ENCODE results near the gene HNF4A. TPM values are rescaled to one million over a fixed set of nuclear protein-coding genes. Genes with fewer than 3 reads are reported as not detected.
"Not testable (repeated sequence)": the region's sequence is repeated elsewhere in the genome, so short reads cannot be mapped to it uniquely, and the experiment has no call there.

The HNF4A gene
- polyA plus RNA-seq, 1 donor from 2014 or later: not detected

DNA sequence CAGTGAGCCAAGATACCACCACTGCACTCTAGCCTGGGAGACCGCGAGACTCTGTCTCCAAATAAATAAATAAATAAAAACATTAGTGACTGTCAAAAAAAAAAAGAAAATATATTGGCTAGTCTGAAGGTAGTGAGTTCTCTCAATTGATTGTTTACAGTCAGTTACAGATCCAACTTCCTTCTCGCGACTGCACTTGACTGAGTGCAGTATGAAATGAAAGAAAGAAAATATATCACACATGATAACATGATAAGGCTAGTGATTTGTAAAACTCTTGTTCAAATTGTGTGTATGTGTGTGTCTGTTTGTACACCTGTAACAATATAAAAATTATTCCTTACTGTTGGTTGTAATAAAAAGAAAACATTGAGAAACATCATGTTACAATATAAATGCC lies 10.8 kb upstream of the HNF4A start:
- no peak overlapping the region for H3K4me2 ChIP-seq (ENCODE audit: low read length)
- no peaks in the 10 kb centered on the region for H3K36me3 ChIP-seq (ENCODE audit: insufficient read depth, low read length)
- H3K79me2 ChIP-seq (replicated peaks; ENCODE audit: insufficient read depth, low read length): no peaks in the 10 kb centered on the region
- no peaks in the 10 kb centered on the region for H3K9me3 ChIP-seq (ENCODE audit: low read length)
- TF ChIP-seq RAD21 (conservative IDR thresholded peaks at IDR 0.05) (no peak), POLR2AphosphoS5 (IDR thresholded peaks at IDR 0.05) (no peak), EP300 (conservative IDR thresholded peaks at IDR 0.05; ENCODE audit: poor library complexity, severe bottlenecking) (no peak), MXI1 (conservative IDR thresholded peaks at IDR 0.05; ENCODE audit: poor library complexity, severe bottlenecking) (no peak), SMC3 (conservative IDR thresholded peaks at IDR 0.05; ENCODE audit: poor library complexity) (no peak), EZH2 (IDR thresholded peaks at IDR 0.05; ENCODE audit: borderline replicate concordance, insufficient read depth, low read length, poor library complexity, severe bottlenecking) (no peak), TAF1 (IDR thresholded peaks at IDR 0.05; ENCODE audit: low read depth) (no peak)
- TF ChIP-seq, protein P1, sequence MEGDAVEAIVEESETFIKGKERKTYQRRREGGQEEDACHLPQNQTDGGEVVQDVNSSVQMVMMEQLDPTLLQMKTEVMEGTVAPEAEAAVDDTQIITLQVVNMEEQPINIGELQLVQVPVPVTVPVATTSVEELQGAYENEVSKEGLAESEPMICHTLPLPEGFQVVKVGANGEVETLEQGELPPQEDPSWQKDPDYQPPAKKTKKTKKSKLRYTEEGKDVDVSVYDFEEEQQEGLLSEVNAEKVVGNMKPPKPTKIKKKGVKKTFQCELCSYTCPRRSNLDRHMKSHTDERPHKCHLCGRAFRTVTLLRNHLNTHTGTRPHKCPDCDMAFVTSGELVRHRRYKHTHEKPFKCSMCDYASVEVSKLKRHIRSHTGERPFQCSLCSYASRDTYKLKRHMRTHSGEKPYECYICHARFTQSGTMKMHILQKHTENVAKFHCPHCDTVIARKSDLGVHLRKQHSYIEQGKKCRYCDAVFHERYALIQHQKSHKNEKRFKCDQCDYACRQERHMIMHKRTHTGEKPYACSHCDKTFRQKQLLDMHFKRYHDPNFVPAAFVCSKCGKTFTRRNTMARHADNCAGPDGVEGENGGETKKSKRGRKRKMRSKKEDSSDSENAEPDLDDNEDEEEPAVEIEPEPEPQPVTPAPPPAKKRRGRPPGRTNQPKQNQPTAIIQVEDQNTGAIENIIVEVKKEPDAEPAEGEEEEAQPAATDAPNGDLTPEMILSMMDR (IDR thresholded peaks at IDR 0.05; ENCODE audit: poor library complexity, severe bottlenecking): no peak
- TF ChIP-seq, protein P2, sequence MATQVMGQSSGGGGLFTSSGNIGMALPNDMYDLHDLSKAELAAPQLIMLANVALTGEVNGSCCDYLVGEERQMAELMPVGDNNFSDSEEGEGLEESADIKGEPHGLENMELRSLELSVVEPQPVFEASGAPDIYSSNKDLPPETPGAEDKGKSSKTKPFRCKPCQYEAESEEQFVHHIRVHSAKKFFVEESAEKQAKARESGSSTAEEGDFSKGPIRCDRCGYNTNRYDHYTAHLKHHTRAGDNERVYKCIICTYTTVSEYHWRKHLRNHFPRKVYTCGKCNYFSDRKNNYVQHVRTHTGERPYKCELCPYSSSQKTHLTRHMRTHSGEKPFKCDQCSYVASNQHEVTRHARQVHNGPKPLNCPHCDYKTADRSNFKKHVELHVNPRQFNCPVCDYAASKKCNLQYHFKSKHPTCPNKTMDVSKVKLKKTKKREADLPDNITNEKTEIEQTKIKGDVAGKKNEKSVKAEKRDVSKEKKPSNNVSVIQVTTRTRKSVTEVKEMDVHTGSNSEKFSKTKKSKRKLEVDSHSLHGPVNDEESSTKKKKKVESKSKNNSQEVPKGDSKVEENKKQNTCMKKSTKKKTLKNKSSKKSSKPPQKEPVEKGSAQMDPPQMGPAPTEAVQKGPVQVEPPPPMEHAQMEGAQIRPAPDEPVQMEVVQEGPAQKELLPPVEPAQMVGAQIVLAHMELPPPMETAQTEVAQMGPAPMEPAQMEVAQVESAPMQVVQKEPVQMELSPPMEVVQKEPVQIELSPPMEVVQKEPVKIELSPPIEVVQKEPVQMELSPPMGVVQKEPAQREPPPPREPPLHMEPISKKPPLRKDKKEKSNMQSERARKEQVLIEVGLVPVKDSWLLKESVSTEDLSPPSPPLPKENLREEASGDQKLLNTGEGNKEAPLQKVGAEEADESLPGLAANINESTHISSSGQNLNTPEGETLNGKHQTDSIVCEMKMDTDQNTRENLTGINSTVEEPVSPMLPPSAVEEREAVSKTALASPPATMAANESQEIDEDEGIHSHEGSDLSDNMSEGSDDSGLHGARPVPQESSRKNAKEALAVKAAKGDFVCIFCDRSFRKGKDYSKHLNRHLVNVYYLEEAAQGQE (IDR thresholded peaks at IDR 0.05; ENCODE audit: borderline replicate concordance): no peak
- no peaks in the 10 kb centered on the region for H3K27me3 ChIP-seq (ENCODE audit: insufficient read depth, low read depth, low read length)
- H3F3A ChIP-seq (ENCODE audit: insufficient read depth, low read length, poor library complexity, severe bottlenecking): no peaks in the 10 kb centered on the region
- no peak overlapping the region for H3K9ac ChIP-seq (ENCODE audit: low read length)
- no peaks in the 10 kb centered on the region for H3K9me2 ChIP-seq (ENCODE audit: insufficient read depth, low read length)
- no peak overlapping the region for H3K4me3 ChIP-seq (ENCODE audit: low read length)
- H3K27ac ChIP-seq (ENCODE audit: low read length): no peak overlapping the region
- H4K20me1 ChIP-seq (ENCODE audit: insufficient read depth): no peaks in the 10 kb centered on the region
- H2AFZ ChIP-seq (ENCODE audit: low read depth, low read length): no peak overlapping the region

GRCh38 chr20:44345147-44345546 lies 10.4 kb upstream of the HNF4A start:
- H4K20me1 ChIP-seq (ENCODE audit: insufficient read depth): no peaks in the 10 kb centered on the region
- no peak for TF ChIP-seq MXI1 (conservative IDR thresholded peaks at IDR 0.05; ENCODE audit: poor library complexity, severe bottlenecking)
- no peak for TF ChIP-seq EP300 (conservative IDR thresholded peaks at IDR 0.05; ENCODE audit: poor library complexity, severe bottlenecking)
- no peak for TF ChIP-seq SMC3 (conservative IDR thresholded peaks at IDR 0.05; ENCODE audit: poor library complexity)
- TF ChIP-seq TAF1 (IDR thresholded peaks at IDR 0.05; ENCODE audit: low read depth): no peak
- TF ChIP-seq RAD21 (conservative IDR thresholded peaks at IDR 0.05): no peak
- TF ChIP-seq POLR2AphosphoS5 (IDR thresholded peaks at IDR 0.05): no peak
- TF ChIP-seq, protein P2 (IDR thresholded peaks at IDR 0.05; ENCODE audit: borderline replicate concordance): no peak
- no peak for TF ChIP-seq EZH2 (IDR thresholded peaks at IDR 0.05; ENCODE audit: borderline replicate concordance, insufficient read depth, low read length, poor library complexity, severe bottlenecking)
- TF ChIP-seq, protein P1 (IDR thresholded peaks at IDR 0.05; ENCODE audit: poor library complexity, severe bottlenecking): no peak
- H3K36me3 ChIP-seq (ENCODE audit: insufficient read depth, low read length): no peaks in the 10 kb centered on the region
- no peak overlapping the region for H3K4me2 ChIP-seq (ENCODE audit: low read length)
- H3K9me3 ChIP-seq (ENCODE audit: low read length): no peaks in the 10 kb centered on the region
- no peak overlapping the region for H3K4me3 ChIP-seq (ENCODE audit: low read length)
- H3K9me2 ChIP-seq (ENCODE audit: insufficient read depth, low read length): no peaks in the 10 kb centered on the region
- H3K9ac ChIP-seq (ENCODE audit: low read length): no peak overlapping the region
- H3K27me3 ChIP-seq (ENCODE audit: insufficient read depth, low read depth, low read length): no peaks in the 10 kb centered on the region
- H2AFZ ChIP-seq (ENCODE audit: low read depth, low read length): no peak overlapping the region
- H3K79me2 ChIP-seq (replicated peaks; ENCODE audit: insufficient read depth, low read length): no peaks in the 10 kb centered on the region
- no peak overlapping the region for H3K27ac ChIP-seq (ENCODE audit: low read length)
- no peaks in the 10 kb centered on the region for H3F3A ChIP-seq (ENCODE audit: insufficient read depth, low read length, poor library complexity, severe bottlenecking)

DNA sequence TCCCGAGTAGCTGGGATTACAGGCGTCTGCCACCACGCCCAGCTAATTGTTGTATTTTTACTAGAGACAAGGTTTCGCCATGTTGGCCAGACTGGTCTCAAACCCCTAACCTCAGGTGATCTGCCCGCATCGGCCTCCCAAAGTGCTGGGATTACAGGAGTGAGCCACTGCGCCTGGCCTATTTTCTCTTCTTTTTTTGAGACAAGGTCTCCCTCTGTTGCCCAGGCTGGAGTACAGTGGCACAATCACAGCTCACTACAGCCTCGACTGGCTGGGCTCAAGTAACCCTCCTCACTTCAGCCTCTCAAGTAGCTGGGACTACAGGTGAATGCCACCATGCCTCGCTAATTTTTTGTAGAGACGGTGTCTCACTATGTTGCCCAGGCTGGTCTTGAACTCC lies 9.6 kb upstream of the HNF4A start:
- not testable (repeated sequence) for H3K9me3 ChIP-seq (ENCODE audit: low read length); H3F3A ChIP-seq (ENCODE audit: insufficient read depth, low read length, poor library complexity, severe bottlenecking); H3K4me3 ChIP-seq (ENCODE audit: low read length); H4K20me1 ChIP-seq (ENCODE audit: insufficient read depth); H3K27ac ChIP-seq (ENCODE audit: low read length); H3K79me2 ChIP-seq (replicated peaks; ENCODE audit: insufficient read depth, low read length); H3K4me2 ChIP-seq (ENCODE audit: low read length); H2AFZ ChIP-seq (ENCODE audit: low read depth, low read length); H3K36me3 ChIP-seq (ENCODE audit: insufficient read depth, low read length); H3K27me3 ChIP-seq (ENCODE audit: insufficient read depth, low read depth, low read length); H3K9me2 ChIP-seq (ENCODE audit: insufficient read depth, low read length); H3K9ac ChIP-seq (ENCODE audit: low read length)
